HCT116 (cell line): ENCODE results near the gene CIZ1. TPM values are rescaled to one million over a fixed set of nuclear protein-coding genes. Genes with fewer than 3 reads are reported as not detected.

ENCODE experiments used
- ATAC-seq: fragments of 200-7000 bp; cut with Tn5 transposase; 2 replicates; pipeline ENCODE4 v1.9.1; 2020; ENCODE audit warnings: mild to moderate bottlenecking, moderate library complexity
- BruUV-seq: library from RNA; stranded (reverse); fragments of 400-500 nt; replicated peaks from 2 replicates; lab custom pipeline; 2021; lab: Mats Ljungman, UMichigan
- CTCF ChIA-PET: fragments of 300-600 bp; sonication (Branson Sonifier 250); formaldehyde crosslinking; loops from one replicate; lab custom pipeline; 2021; ENCODE audit warnings: antibody characterized with exemption; lab: Charles Lee
- POLR2A ChIA-PET: fragments of 300-600, 350-600 bp; sonication (Branson Sonifier 250); formaldehyde crosslinking; loops from one replicate; lab custom pipeline; 2021; ENCODE audit warnings: antibody characterized with exemption; lab: Charles Lee
- RAD21 ChIA-PET, 2 experiments: fragments of 300-600 bp; sonication (Branson Sonifier 250); formaldehyde crosslinking; loops; one replicate each; lab custom pipeline; 2023; ENCODE audit warnings: low total read pairs in 2 of 2; ENCODE audit not compliant: uncharacterized antibody in 2 of 2, unreplicated experiment in 2 of 2, low non-redundant PET in 1 of 2; lab: Charles Lee
- DNase-seq: peaks from one replicate; pipeline ENCODE4 v3.0.0-alpha.2; 2010; ENCODE audit warnings: low read depth, low spot score
- H2AFZ ChIP-seq: fragments of 200-600 bp; shearing (Covaris generic), sonication (generic); 2 replicates; pipeline ENCODE4 v1.6.1; 2017; ENCODE audit warnings: low read depth, mixed run types, mixed read lengths, antibody characterized with exemption, low read length; ENCODE audit not compliant: poor library complexity, severe bottlenecking
- H3K27ac ChIP-seq: 2 replicates; pipeline ENCODE4 v1.5.1; 2012; ENCODE audit warnings: low read depth, low read length
- H3K27me3 ChIP-seq: fragments of 200-600 bp; sonication (generic); 2 replicates; pipeline ENCODE4 v1.6.1; 2016; ENCODE audit warnings: mixed run types, low read length, mixed read lengths; ENCODE audit not compliant: insufficient read depth
- H3K36me3 ChIP-seq, 2 experiments: fragments of 200-500 bp in 1 of 2; fragments of 200-600 bp in 1 of 2; sonication (Bioruptor generic) in 1 of 2; sonication (generic) in 1 of 2; 2 replicates each; pipeline versions ENCODE4 v1.5.1 to v1.6.1; 2014 to 2016; ENCODE audit warnings: low read length in 2 of 2, inconsistent platforms in 1 of 2, mixed read lengths in 1 of 2, mixed run types in 1 of 2; ENCODE audit not compliant: insufficient read depth in 2 of 2, control insufficient read depth in 1 of 2
- H3K4me1 ChIP-seq, 2 experiments: fragments of 200-600 bp in 1 of 2; sonication (generic) in 1 of 2; 2 replicates each; pipeline versions ENCODE4 v1.5.1 to v1.6.1; 2012 to 2017; ENCODE audit warnings: low read length in 2 of 2, inconsistent platforms in 1 of 2, mild to moderate bottlenecking in 1 of 2, mixed read lengths in 1 of 2, mixed run types in 1 of 2, moderate library complexity in 1 of 2; ENCODE audit not compliant: insufficient read depth in 2 of 2, control insufficient read depth in 1 of 2
- H3K4me2 ChIP-seq: fragments of 200-600 bp; sonication (generic); 2 replicates; pipeline ENCODE4 v1.6.1; 2017; ENCODE audit warnings: mixed run types, low read length, mixed read lengths
- H3K4me3 ChIP-seq, 2 experiments: fragments of 200-600 bp in 1 of 2; sonication (generic) in 1 of 2; replicated peaks in 1 of 2; 2 replicates each; pipeline ENCODE4 v1.5.1; 2011 to 2016; ENCODE audit warnings: low read length in 2 of 2, control low read depth in 1 of 2, low read depth in 1 of 2, mild to moderate bottlenecking in 1 of 2, mixed read lengths in 1 of 2, mixed run types in 1 of 2
- H3K79me2 ChIP-seq: fragments of 200-600 bp; sonication (generic); 2 replicates; pipeline ENCODE4 v1.6.1; 2017; ENCODE audit warnings: mild to moderate bottlenecking, mixed run types, low read length, moderate library complexity, mixed read lengths; ENCODE audit not compliant: insufficient read depth
- H3K9ac ChIP-seq: fragments of 200-600 bp; sonication (generic); 2 replicates; pipeline ENCODE4 v1.6.1; 2016; ENCODE audit warnings: low read length, mixed read lengths
- H3K9me2 ChIP-seq: fragments of 200-600 bp; sonication (generic), shearing (Covaris generic); 2 replicates; pipeline ENCODE4 v1.6.1; 2017; ENCODE audit warnings: mixed run types, mild to moderate bottlenecking, moderate library complexity; ENCODE audit not compliant: insufficient read depth
- H3K9me3 ChIP-seq, 2 experiments: fragments of 200-500 bp in 1 of 2; fragments of 200-600 bp in 1 of 2; sonication (Bioruptor generic) in 1 of 2; sonication (generic) in 1 of 2; 2 replicates each; pipeline ENCODE4 v1.6.1; 2014 to 2017; ENCODE audit warnings: low read length in 2 of 2, mixed read lengths in 2 of 2, inconsistent platforms in 1 of 2, low read depth in 1 of 2, mild to moderate bottlenecking in 1 of 2, mixed run types in 1 of 2, moderate library complexity in 1 of 2; ENCODE audit not compliant: control insufficient read depth in 1 of 2, insufficient read depth in 1 of 2
- H4K20me1 ChIP-seq: fragments of 200-600 bp; sonication (generic), shearing (Covaris generic); 2 replicates; pipeline ENCODE4 v1.6.1; 2017; ENCODE audit warnings: mixed run types, mild to moderate bottlenecking, moderate library complexity; ENCODE audit not compliant: insufficient read depth
- CBX3 ChIP-seq: IDR thresholded peaks from 2 replicates; pipeline ENCODE4 v1.6.1; 2012; ENCODE audit warnings: low read depth
- CEBPB ChIP-seq: IDR thresholded peaks from 2 replicates; pipeline ENCODE4 v1.6.1; 2012; ENCODE audit warnings: low read depth
- CTCF ChIP-seq, 3 experiments: fragments of 200-600 bp in 1 of 3; sonication (generic) in 1 of 3; IDR thresholded peaks in 2 of 3; conservative IDR thresholded peaks in 1 of 3; 2 replicates each; pipeline ENCODE4 v1.5.1; 2012 to 2017; ENCODE audit warnings: low read depth in 2 of 3, low read length in 2 of 3, antibody characterized with exemption in 1 of 3, borderline replicate concordance in 1 of 3, control low read depth in 1 of 3, mild to moderate bottlenecking in 1 of 3, mixed read lengths in 1 of 3, mixed run types in 1 of 3, moderate library complexity in 1 of 3; ENCODE audit not compliant: insufficient read depth in 1 of 3
- EGR1 ChIP-seq: IDR thresholded peaks from 2 replicates; pipeline ENCODE4 v1.6.1; 2012; ENCODE audit warnings: low read depth
- EZH2 ChIP-seq: fragments of 200-600 bp; sonication (generic); IDR thresholded peaks from 2 replicates; pipeline ENCODE4 v1.6.1; 2017; ENCODE audit warnings: antibody characterized with exemption, mixed run types
- EZH2phosphoT487 ChIP-seq: fragments of 200-600 bp; IDR thresholded peaks from 2 replicates; pipeline ENCODE4 v1.6.1; 2018; ENCODE audit warnings: antibody characterized with exemption, borderline replicate concordance
- FOSL1 ChIP-seq: IDR thresholded peaks from 2 replicates; pipeline ENCODE4 v1.6.1; 2012; ENCODE audit warnings: low read depth
- POLR2A ChIP-seq: IDR thresholded peaks from 2 replicates; pipeline ENCODE4 v1.7.0; 2011; ENCODE audit warnings: borderline replicate concordance; ENCODE audit not compliant: insufficient read depth, insufficient read length; ENCODE audit errors: extremely low read depth
- POLR2AphosphoS5 ChIP-seq: IDR thresholded peaks from 2 replicates; pipeline ENCODE4 v1.6.1; 2011; ENCODE audit warnings: mild to moderate bottlenecking, low read depth, low read length, moderate library complexity
- RAD21 ChIP-seq: IDR thresholded peaks from 2 replicates; pipeline ENCODE4 v1.6.1; 2012; ENCODE audit warnings: low read depth, mild to moderate bottlenecking
- SIN3A ChIP-seq: IDR thresholded peaks from 2 replicates; pipeline ENCODE4 v1.6.1; 2012; ENCODE audit warnings: low read depth
- SP1 ChIP-seq: IDR thresholded peaks from 2 replicates; pipeline ENCODE4 v1.6.1; 2012; ENCODE audit warnings: low read depth
- SRF ChIP-seq: IDR thresholded peaks from 2 replicates; pipeline ENCODE4 v1.6.1; 2012; ENCODE audit warnings: low read depth
- TCF7L2 ChIP-seq: IDR thresholded peaks from 2 replicates; pipeline ENCODE4 v1.7.0; 2011; ENCODE audit warnings: borderline replicate concordance, inconsistent platforms; ENCODE audit not compliant: insufficient read depth, insufficient read length; ENCODE audit errors: extremely low read depth
- YY1 ChIP-seq: IDR thresholded peaks from 2 replicates; pipeline ENCODE4 v1.6.1; 2011; ENCODE audit warnings: low read length, low read depth, moderate library complexity, mild to moderate bottlenecking; ENCODE audit not compliant: insufficient replicate concordance; ENCODE audit errors: extremely low read depth
- ZBTB33 ChIP-seq: IDR thresholded peaks from 2 replicates; pipeline ENCODE4 v1.6.1; 2011; ENCODE audit warnings: mild to moderate bottlenecking, low read length, moderate library complexity; ENCODE audit not compliant: insufficient replicate concordance; ENCODE audit errors: extremely low read depth
- ZFX ChIP-seq: fragments of 450-650 bp; IDR thresholded peaks from 2 replicates; pipeline ENCODE4 v1.6.1; 2017
- intact Hi-C: fragments of 100-400 bp; cut with micrococcal nuclease; formaldehyde crosslinking; loops from 2 replicates; pipeline ENCODE4 v1.10.0; 2022
- total RNA-seq: library from RNA; stranded (reverse); gene quantifications from one replicate; pipeline ENCODE4 v1.2.1, GENCODE V29; 2021; ENCODE audit not compliant: unreplicated experiment
- TF ChIP-seq, protein P1 (sequence below): IDR thresholded peaks from 2 replicates; pipeline ENCODE4 v1.6.1; 2012; ENCODE audit warnings: low read depth
- TF ChIP-seq, protein P2 (sequence below): IDR thresholded peaks from 2 replicates; pipeline ENCODE4 v1.6.1; 2012
- TF ChIP-seq, protein P3 (sequence below): IDR thresholded peaks from 2 replicates; pipeline ENCODE4 v1.6.1; 2012

CIZ1 gene
- total RNA-seq, 1 experiment from 2014 or later = 144 TPM

DNA sequence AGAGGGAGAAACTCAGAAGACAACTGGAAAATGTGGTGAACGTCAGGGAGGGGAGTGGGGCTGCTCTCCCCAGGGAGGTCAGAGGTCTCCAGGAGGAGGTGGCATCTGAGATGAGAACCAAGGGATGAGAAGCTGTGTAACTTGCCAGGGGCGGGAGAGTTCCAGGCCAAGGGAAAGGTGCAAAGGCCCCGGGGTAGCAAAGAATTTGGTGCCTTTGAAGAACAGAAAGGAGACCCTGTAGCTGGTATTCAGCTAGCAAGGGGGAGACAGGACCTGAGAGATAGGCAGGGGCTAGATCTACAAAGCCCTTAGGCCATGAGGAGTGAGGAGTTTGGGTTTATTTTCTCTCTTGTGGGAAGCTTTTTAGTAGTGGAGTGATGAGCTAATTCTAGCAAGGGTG, 15.1 kb upstream of the CIZ1 start:
- Histone ChIP-seq H3K4me1 (peaks cover 4 to 26% of the 10 kb centered on the region in 2 experiments; a peak in 3 of 4 replicates), H2AFZ (no peak overlapping the region), H3K79me2 (no peaks in the 10 kb centered on the region), H3K27me3 (no peaks in the 10 kb centered on the region), H3K36me3 (no peaks in the 10 kb centered on the region), H3K27ac (no peak overlapping the region), H3K9ac (no peak overlapping the region), H3K4me3 (no peak overlapping the region), H3K4me2 (no peak overlapping the region), H3K9me2 (no peaks in the 10 kb centered on the region), H3K9me3 (no peaks in the 10 kb centered on the region), H4K20me1 (no peaks in the 10 kb centered on the region)
- ChIA-PET CTCF (interaction anchor here (1.0 to 1.7 kb wide), 3 partner anchors 12 to 49 kb away, joined by 3 to 7 read pairs (median 4); no protein-coding TSS in a partner anchor), RAD21 (no interaction called here), POLR2A (interaction anchor here (1.1 kb wide), 1 partner anchor 44 kb away, joined by 3 read pairs; no protein-coding TSS in a partner anchor)
- ATAC-seq (no peak), DNase-seq (no peak)
- no TSS peak for BruUV-seq
- intact Hi-C loops = no loop called here
- TF ChIP-seq SP1 = no peak
- TF ChIP-seq CTCF (IDR thresholded peaks at IDR 0.05 in 2 of 3, conservative IDR thresholded peaks at IDR 0.05 in 1 of 3; ENCODE audit: borderline replicate concordance in 1 of 3, insufficient read depth in 1 of 3, low read depth in 2 of 3, low read length in 2 of 3) = no peak
- TF ChIP-seq FOSL1 = no peak
- no peak for TF ChIP-seq CEBPB
- TF ChIP-seq ZBTB33 = no peak
- TF ChIP-seq EZH2phosphoT487 = no peak
- TF ChIP-seq, protein P1, sequence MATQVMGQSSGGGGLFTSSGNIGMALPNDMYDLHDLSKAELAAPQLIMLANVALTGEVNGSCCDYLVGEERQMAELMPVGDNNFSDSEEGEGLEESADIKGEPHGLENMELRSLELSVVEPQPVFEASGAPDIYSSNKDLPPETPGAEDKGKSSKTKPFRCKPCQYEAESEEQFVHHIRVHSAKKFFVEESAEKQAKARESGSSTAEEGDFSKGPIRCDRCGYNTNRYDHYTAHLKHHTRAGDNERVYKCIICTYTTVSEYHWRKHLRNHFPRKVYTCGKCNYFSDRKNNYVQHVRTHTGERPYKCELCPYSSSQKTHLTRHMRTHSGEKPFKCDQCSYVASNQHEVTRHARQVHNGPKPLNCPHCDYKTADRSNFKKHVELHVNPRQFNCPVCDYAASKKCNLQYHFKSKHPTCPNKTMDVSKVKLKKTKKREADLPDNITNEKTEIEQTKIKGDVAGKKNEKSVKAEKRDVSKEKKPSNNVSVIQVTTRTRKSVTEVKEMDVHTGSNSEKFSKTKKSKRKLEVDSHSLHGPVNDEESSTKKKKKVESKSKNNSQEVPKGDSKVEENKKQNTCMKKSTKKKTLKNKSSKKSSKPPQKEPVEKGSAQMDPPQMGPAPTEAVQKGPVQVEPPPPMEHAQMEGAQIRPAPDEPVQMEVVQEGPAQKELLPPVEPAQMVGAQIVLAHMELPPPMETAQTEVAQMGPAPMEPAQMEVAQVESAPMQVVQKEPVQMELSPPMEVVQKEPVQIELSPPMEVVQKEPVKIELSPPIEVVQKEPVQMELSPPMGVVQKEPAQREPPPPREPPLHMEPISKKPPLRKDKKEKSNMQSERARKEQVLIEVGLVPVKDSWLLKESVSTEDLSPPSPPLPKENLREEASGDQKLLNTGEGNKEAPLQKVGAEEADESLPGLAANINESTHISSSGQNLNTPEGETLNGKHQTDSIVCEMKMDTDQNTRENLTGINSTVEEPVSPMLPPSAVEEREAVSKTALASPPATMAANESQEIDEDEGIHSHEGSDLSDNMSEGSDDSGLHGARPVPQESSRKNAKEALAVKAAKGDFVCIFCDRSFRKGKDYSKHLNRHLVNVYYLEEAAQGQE = no peak
- no peak for TF ChIP-seq POLR2AphosphoS5
- no peak for TF ChIP-seq SIN3A
- TF ChIP-seq RAD21 = no peak
- no peak for TF ChIP-seq ZFX
- TF ChIP-seq, protein P2, sequence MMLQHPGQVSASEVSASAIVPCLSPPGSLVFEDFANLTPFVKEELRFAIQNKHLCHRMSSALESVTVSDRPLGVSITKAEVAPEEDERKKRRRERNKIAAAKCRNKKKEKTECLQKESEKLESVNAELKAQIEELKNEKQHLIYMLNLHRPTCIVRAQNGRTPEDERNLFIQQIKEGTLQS = no peak
- TF ChIP-seq, protein P3, sequence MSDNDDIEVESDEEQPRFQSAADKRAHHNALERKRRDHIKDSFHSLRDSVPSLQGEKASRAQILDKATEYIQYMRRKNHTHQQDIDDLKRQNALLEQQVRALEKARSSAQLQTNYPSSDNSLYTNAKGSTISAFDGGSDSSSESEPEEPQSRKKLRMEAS = no peak
- no peak for TF ChIP-seq SRF
- TF ChIP-seq CBX3 = no peak
- no peak for TF ChIP-seq YY1
- no peak for TF ChIP-seq TCF7L2
- no peak for TF ChIP-seq POLR2A
- TF ChIP-seq EZH2 = no peak
- TF ChIP-seq EGR1 = no peak
